ENCODE data around the gene BAIAP2.

BAIAP2 gene

DNA sequence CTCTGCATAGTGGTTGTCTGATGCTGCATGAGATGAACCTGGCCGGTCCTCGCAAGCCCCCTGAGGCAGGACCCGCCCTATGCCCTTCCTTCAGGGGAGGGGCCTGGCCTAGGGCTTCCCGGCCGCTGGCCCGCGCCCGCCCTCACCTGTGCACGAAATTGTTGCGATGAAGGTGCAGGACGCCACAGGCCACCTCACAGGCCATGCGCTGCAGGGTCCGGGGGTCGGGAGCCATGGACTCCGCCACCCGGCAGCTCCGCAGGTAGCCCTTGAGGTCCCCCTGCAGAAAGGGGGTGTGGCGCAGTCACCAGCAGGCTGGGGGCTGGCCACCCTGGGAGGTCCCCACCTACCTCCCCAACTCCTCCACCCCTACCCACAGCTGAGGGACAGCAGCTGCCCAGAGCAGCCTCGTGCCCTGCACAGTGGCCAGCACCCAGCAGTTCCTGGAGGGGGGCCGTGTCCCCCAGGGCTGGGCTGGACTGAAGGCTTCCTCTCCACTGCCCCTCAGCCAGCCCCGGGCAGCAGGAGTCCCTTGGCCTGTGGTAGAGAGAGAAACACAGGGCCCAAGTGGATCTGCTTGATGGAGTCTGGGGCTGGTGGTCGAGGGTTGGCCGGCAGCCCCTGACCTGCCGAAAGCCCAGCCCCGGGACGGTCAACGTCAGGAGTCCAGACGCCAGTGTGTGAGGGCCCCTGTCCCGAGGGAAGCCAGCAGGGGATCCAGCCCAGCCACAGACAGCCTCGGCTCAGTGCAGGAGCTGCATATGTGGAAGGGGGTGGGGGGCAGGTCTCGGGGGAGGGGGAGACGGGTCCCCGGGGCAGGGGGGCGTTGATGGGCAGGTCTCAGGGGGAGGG, 91.6 kb downstream of the BAIAP2 start:
- TF ChIP-seq, protein P1, sequence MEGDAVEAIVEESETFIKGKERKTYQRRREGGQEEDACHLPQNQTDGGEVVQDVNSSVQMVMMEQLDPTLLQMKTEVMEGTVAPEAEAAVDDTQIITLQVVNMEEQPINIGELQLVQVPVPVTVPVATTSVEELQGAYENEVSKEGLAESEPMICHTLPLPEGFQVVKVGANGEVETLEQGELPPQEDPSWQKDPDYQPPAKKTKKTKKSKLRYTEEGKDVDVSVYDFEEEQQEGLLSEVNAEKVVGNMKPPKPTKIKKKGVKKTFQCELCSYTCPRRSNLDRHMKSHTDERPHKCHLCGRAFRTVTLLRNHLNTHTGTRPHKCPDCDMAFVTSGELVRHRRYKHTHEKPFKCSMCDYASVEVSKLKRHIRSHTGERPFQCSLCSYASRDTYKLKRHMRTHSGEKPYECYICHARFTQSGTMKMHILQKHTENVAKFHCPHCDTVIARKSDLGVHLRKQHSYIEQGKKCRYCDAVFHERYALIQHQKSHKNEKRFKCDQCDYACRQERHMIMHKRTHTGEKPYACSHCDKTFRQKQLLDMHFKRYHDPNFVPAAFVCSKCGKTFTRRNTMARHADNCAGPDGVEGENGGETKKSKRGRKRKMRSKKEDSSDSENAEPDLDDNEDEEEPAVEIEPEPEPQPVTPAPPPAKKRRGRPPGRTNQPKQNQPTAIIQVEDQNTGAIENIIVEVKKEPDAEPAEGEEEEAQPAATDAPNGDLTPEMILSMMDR (IDR thresholded peaks at IDR 0.05; ENCODE audit: control insufficient read depth, extremely low read depth, insufficient read depth) = no peak
- no peak overlapping the region for H3K4me3 ChIP-seq (ENCODE audit: low read depth, low read length)
- no peak for DNase-seq (ENCODE audit: low read depth)

GRCh38 chr17:81127133-81127455, 92.1 kb downstream of the BAIAP2 start:
- no peak for DNase-seq (ENCODE audit: low read depth)

DNA sequence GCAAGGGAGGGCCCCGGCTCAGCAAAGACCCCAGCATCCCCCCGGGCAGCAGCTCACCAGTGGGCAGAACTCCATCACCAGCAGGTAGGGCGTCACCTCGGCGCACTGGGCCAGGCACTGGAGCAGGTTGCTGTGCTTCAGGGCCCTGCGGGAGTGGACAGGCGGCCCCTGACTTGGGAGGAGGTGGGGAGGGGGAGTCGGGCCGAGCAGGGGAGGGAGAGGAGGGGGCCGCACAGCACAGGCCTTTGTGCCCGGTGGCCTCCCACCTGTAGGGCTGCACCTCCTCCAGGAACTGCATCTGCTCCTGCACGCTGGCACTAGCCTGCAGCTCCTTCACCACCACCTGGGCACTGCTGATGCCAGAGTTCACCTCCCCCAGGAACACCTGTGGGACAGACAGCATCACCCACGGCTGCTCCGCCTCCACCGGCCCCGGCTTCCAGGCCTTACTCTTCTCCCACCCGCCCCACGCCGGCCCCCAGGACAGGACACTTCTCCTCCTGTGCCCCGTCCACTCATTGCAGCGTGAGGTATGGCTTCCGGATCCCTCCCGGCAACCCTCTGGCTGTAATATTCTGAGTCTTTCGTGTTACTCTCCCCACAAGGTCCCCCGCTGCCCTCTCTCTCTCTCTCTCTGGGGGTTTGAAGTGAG, 92.7 kb downstream of the BAIAP2 start:
- TF ChIP-seq, protein P1 (IDR thresholded peaks at IDR 0.05; ENCODE audit: control insufficient read depth, extremely low read depth, insufficient read depth) = no peak
- no peak for DNase-seq (ENCODE audit: low read depth)

More at GRCh38 chr17:81127133-81127455, 92.1 kb downstream of the BAIAP2 start:
- TF ChIP-seq, protein P1 (IDR thresholded peaks at IDR 0.05; ENCODE audit: control insufficient read depth, extremely low read depth, insufficient read depth) = no peak
- no peak overlapping the region for H3K4me3 ChIP-seq (ENCODE audit: low read depth, low read length)

GRCh38 chr17:81128338-81128737, 93.4 kb downstream of the BAIAP2 start:
- TF ChIP-seq, protein P1 (IDR thresholded peaks at IDR 0.05; ENCODE audit: control insufficient read depth, extremely low read depth, insufficient read depth) = no peak
- no peak overlapping the region for H3K4me3 ChIP-seq (ENCODE audit: low read depth, low read length)
- DNase-seq (ENCODE audit: low read depth) = no peak

More for the DNA sequence above, 92.7 kb downstream of the BAIAP2 start:
- no peak overlapping the region for H3K4me3 ChIP-seq (ENCODE audit: low read depth, low read length)

DNA sequence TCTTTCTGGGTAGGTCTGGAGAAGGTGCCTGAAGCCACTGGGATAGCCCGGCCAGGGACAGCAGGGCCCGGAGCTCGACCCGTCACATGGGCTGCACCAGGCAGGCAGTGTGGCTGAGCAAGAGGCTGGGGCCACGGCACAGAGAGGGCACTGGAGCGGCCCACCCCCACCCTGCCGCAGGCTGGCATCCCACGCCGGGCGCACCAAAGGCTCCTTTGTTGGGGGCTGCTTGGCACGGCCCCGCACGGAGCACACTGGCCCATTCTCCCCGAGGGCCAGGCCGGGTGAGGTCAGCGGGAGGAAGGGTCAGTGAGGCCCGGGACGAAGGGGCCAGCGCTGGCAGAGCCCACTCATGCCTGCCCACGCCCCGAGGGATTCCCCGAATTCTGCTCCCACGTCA, 93.8 kb downstream of the BAIAP2 start:
- TF ChIP-seq, protein P1 (IDR thresholded peaks at IDR 0.05; ENCODE audit: control insufficient read depth, extremely low read depth, insufficient read depth) = no peak
- no peak overlapping the region for H3K4me3 ChIP-seq (ENCODE audit: low read depth, low read length)
- no peak for DNase-seq (ENCODE audit: low read depth)

- TF ChIP-seq, protein P1 (IDR thresholded peaks at IDR 0.05; ENCODE audit: control insufficient read depth, extremely low read depth, insufficient read depth) = no peak
- no peak for DNase-seq (ENCODE audit: low read depth)
Measured at GRCh38 chr17:81129289-81129688, 94.3 kb downstream of the BAIAP2 start.

More at GRCh38 chr17:81129289-81129688, 94.3 kb downstream of the BAIAP2 start:
- H3K4me3 ChIP-seq (ENCODE audit: low read depth, low read length) = no peak overlapping the region

Data from LNCaP clone FGC (cell line).